Endodermal cell (in vitro differentiated cells): Measurements from ENCODE around the gene TAB3. TPM values are rescaled to one million over a fixed set of nuclear protein-coding genes. Genes with fewer than 3 reads are reported as not detected.

Experiments used
- DNase-seq: peaks from one replicate; pipeline ENCODE4 v3.0.0-alpha.2; 2017
- H3K27ac ChIP-seq: 2 replicates; pipeline ENCODE4 v1.5.1; 2013; ENCODE audit warnings: mild to moderate bottlenecking, low read depth, low read length, moderate library complexity
- H3K27me3 ChIP-seq: 2 replicates; pipeline ENCODE4 v1.6.1; 2013; ENCODE audit warnings: mild to moderate bottlenecking, low read length, moderate library complexity; ENCODE audit not compliant: insufficient read depth, control insufficient read depth, poor library complexity, severe bottlenecking
- H3K36me3 ChIP-seq: 2 replicates; pipeline ENCODE4 v1.7.0; 2013; ENCODE audit warnings: mild to moderate bottlenecking, low read length, moderate library complexity; ENCODE audit not compliant: control insufficient read depth, insufficient read depth
- H3K4me1 ChIP-seq: one replicate; pipeline ENCODE4 v1.7.0; 2013; ENCODE audit warnings: low read length; ENCODE audit not compliant: control insufficient read depth, insufficient read depth
- H3K4me3 ChIP-seq: 2 replicates; pipeline ENCODE4 v1.5.1; 2013; ENCODE audit warnings: mild to moderate bottlenecking, low read length, moderate library complexity
- H3K9ac ChIP-seq: 2 replicates; pipeline ENCODE4 v1.6.1; 2013; ENCODE audit warnings: mild to moderate bottlenecking, low read length, moderate library complexity; ENCODE audit not compliant: poor library complexity, severe bottlenecking; ENCODE audit errors: extremely low read depth
- H3K9me3 ChIP-seq: 2 replicates; pipeline ENCODE4 v1.6.1; 2013; ENCODE audit warnings: mild to moderate bottlenecking, low read length, moderate library complexity; ENCODE audit not compliant: control insufficient read depth
- H3K27ac Mint-ChIP-seq: 2 replicates; pipeline ENCODE4 v1.8.0; 2020; ENCODE audit warnings: mixed read lengths
- H3K27me3 Mint-ChIP-seq: 2 replicates; pipeline ENCODE4 v1.8.0; 2021; ENCODE audit warnings: mild to moderate bottlenecking, mixed read lengths; ENCODE audit not compliant: insufficient read depth
- H3K36me3 Mint-ChIP-seq: 2 replicates; pipeline ENCODE4 v1.8.0; 2020; ENCODE audit warnings: low read depth, mixed read lengths
- H3K4me1 Mint-ChIP-seq: 2 replicates; pipeline ENCODE4 v1.8.0; 2020; ENCODE audit warnings: mixed read lengths
- H3K4me3 Mint-ChIP-seq: 2 replicates; pipeline ENCODE4 v1.8.0; 2020; ENCODE audit warnings: mild to moderate bottlenecking, moderate library complexity, mixed read lengths
- H3K9me3 Mint-ChIP-seq: 2 replicates; pipeline ENCODE4 v1.8.0; 2020; ENCODE audit warnings: mild to moderate bottlenecking, mixed read lengths
- CTCF ChIP-seq: fragments of 200-600 bp; sonication (generic); conservative IDR thresholded peaks from 2 replicates; pipeline ENCODE4 v1.5.0; 2021; ENCODE audit warnings: antibody characterized with exemption, mild to moderate bottlenecking
- WGBS, 2 experiments: methylation state at CpG; one replicate each; pipeline versions ENCODE4 v1.1.5 to v1.1.7; 2013; ENCODE audit warnings: missing lambda C conversion rate in 2 of 2, mixed read lengths in 1 of 2; ENCODE audit not compliant: insufficient coverage in 1 of 2, insufficient read length in 1 of 2; 5-methylcytosine and 5-hydroxymethylcytosine counted together
- total RNA-seq, 2 donors: library from RNA; stranded (reverse); fragmentation: NEBNext Ultra II Directional in 1 of 2; extraction: Animal tissue kit (Norgen Biotek cat#: 25700) in 1 of 2; gene quantifications; 2 replicates in 1 of 2; 3 replicates in 1 of 2; pipeline ENCODE4 v1.2.1, GENCODE V29; 2021

TAB3 gene
- total RNA-seq, 2 donors from 2014 or later: 19.8 to 23.2 TPM

- Mint-ChIP-seq H3K27me3 (no peaks in the 10 kb centered on the region), H3K9me3 (peaks cover 11% of the 10 kb centered on the region), H3K36me3 (no peaks in the 10 kb centered on the region), H3K4me3 (no peak overlapping the region), H3K27ac (no peak overlapping the region), H3K4me1 (peaks cover 22% of the 10 kb centered on the region)
- no peak for TF ChIP-seq CTCF
- H3K27ac ChIP-seq: no peak overlapping the region
- no peaks in the 10 kb centered on the region for H3K9me3 ChIP-seq
- WGBS, 2 experiments: 89% methylated on average over 1 of the region's 2 CpGs; no CpG with 5 or more reads in 1 of the 2 experiments
- no peaks in the 10 kb centered on the region for H3K27me3 ChIP-seq
- H3K4me3 ChIP-seq: no peak overlapping the region
- H3K4me1 ChIP-seq: no peaks in the 10 kb centered on the region
- no peak for DNase-seq
- no peaks in the 10 kb centered on the region for H3K36me3 ChIP-seq
- no peak overlapping the region for H3K9ac ChIP-seq
Measured at GRCh38 chrX:30913492-30913891, 24.4 kb upstream of the TAB3 start.

- no peak overlapping the region for H3K27ac ChIP-seq
- H3K27me3 ChIP-seq: no peaks in the 10 kb centered on the region
- no peak overlapping the region for H3K9ac ChIP-seq
- H3K36me3 Mint-ChIP-seq: no peaks in the 10 kb centered on the region
- H3K9me3 ChIP-seq: peaks cover 14% of the 10 kb centered on the region
- H3K27me3 Mint-ChIP-seq: no peaks in the 10 kb centered on the region
- peaks cover 22% of the 10 kb centered on the region for H3K4me1 Mint-ChIP-seq
- peaks cover 27% of the 10 kb centered on the region for H3K9me3 Mint-ChIP-seq
- DNase-seq: peak; percentile 53
- 49 to 55% methylated on average over 5 to 7 of the region's 7 CpGs for WGBS, 2 experiments
- no peaks in the 10 kb centered on the region for H3K4me1 ChIP-seq
- TF ChIP-seq CTCF: no peak
- no peak overlapping the region for H3K4me3 ChIP-seq
- peak overlapping the region; percentile 32 for H3K4me3 Mint-ChIP-seq
- peak overlapping the region; percentile 82 for H3K27ac Mint-ChIP-seq
- H3K36me3 ChIP-seq: no peaks in the 10 kb centered on the region
Measured at GRCh38 chrX:30910124-30910860, 21.2 kb upstream of the TAB3 start.

GRCh38 chrX:30906726-30907125, 17.7 kb upstream of the TAB3 start:
- Histone ChIP-seq H3K4me3 (peak overlapping the region; percentile 40), H3K36me3 (no peaks in the 10 kb centered on the region), H3K9ac (no peak overlapping the region), H3K9me3 (peaks cover 21% of the 10 kb centered on the region), H3K27ac (no peak overlapping the region), H3K27me3 (no peaks in the 10 kb centered on the region), H3K4me1 (no peaks in the 10 kb centered on the region)
- Mint-ChIP-seq H3K4me1 (peaks cover 22% of the 10 kb centered on the region), H3K36me3 (no peaks in the 10 kb centered on the region), H3K27ac (no peak overlapping the region), H3K9me3 (peaks cover 41% of the 10 kb centered on the region), H3K27me3 (no peaks in the 10 kb centered on the region), H3K4me3 (no peak overlapping the region)
- WGBS, 2 experiments: 91% methylated on average over 1 of the region's 1 CpG; no CpG with 5 or more reads in 1 of the 2 experiments
- no peak for TF ChIP-seq CTCF
- DNase-seq: no peak
